Mesendoderm (in vitro differentiated cells): ENCODE measurements around the gene SIAH1.

Experiments used
- DNase-seq: peaks from one replicate; pipeline ENCODE4 v3.0.0; 2013
- H2AK5ac ChIP-seq: 2 replicates; pipeline ENCODE4 v1.6.1; 2013; ENCODE audit warnings: low read length, inconsistent platforms
- H2BK120ac ChIP-seq: 2 replicates; pipeline ENCODE4 v1.6.1; 2013; ENCODE audit warnings: low read depth, mild to moderate bottlenecking, low read length, moderate library complexity, mixed read lengths
- H2BK15ac ChIP-seq: replicated peaks from 2 replicates; pipeline ENCODE4 v1.6.1; 2013; ENCODE audit warnings: low read depth, mild to moderate bottlenecking, moderate library complexity
- H2BK5ac ChIP-seq: 2 replicates; pipeline ENCODE4 v1.6.1; 2013; ENCODE audit warnings: low read length, inconsistent platforms
- H3K18ac ChIP-seq: 2 replicates; pipeline ENCODE4 v1.6.1; 2013; ENCODE audit warnings: mild to moderate bottlenecking, low read length, mixed read lengths
- H3K23ac ChIP-seq: one replicate; pipeline ENCODE4 v1.6.1; 2013; ENCODE audit warnings: low read length
- H3K27ac ChIP-seq: 2 replicates; pipeline ENCODE4 v1.5.1; 2013; ENCODE audit warnings: low read depth, mild to moderate bottlenecking, inconsistent platforms, low read length, moderate library complexity
- H3K27me3 ChIP-seq: 2 replicates; pipeline ENCODE4 v1.6.1; 2013; ENCODE audit warnings: low read length, control low read depth, mild to moderate bottlenecking, inconsistent platforms; ENCODE audit not compliant: insufficient read depth, poor library complexity
- H3K36me3 ChIP-seq: 2 replicates; pipeline ENCODE4 v1.6.1; 2013; ENCODE audit warnings: low read length, inconsistent platforms; ENCODE audit not compliant: control insufficient read depth, insufficient read depth
- H3K4ac ChIP-seq: one replicate; pipeline ENCODE4 v1.6.1; 2013; ENCODE audit warnings: low read depth, mild to moderate bottlenecking, low read length, moderate library complexity
- H3K4me1 ChIP-seq: 2 replicates; pipeline ENCODE4 v1.6.1; 2013; ENCODE audit warnings: low read depth, low read length, inconsistent platforms; ENCODE audit not compliant: control insufficient read depth
- H3K4me2 ChIP-seq: 2 replicates; pipeline ENCODE4 v1.6.1; 2013; ENCODE audit warnings: low read length
- H3K4me3 ChIP-seq: 2 replicates; pipeline ENCODE4 v1.5.1; 2013; ENCODE audit warnings: mild to moderate bottlenecking, low read length
- H3K56ac ChIP-seq: one replicate; pipeline ENCODE4 v1.6.1; 2013; ENCODE audit warnings: low read length
- H3K79me1 ChIP-seq: 2 replicates; pipeline ENCODE4 v1.6.1; 2013; ENCODE audit warnings: low read length, inconsistent platforms
- H3K79me2 ChIP-seq: 2 replicates; pipeline ENCODE4 v1.6.1; 2013; ENCODE audit warnings: mild to moderate bottlenecking, low read length; ENCODE audit not compliant: control insufficient read depth, insufficient read depth
- H3K9ac ChIP-seq: 2 replicates; pipeline ENCODE4 v1.6.1; 2013; ENCODE audit warnings: low read length, inconsistent platforms
- H4K5ac ChIP-seq: one replicate; pipeline ENCODE4 v1.6.1; 2013; ENCODE audit warnings: low read length
- H4K8ac ChIP-seq: one replicate; pipeline ENCODE4 v1.6.1; 2013; ENCODE audit warnings: low read depth, mild to moderate bottlenecking, control low read depth, low read length, moderate library complexity
- WGBS: extraction: QIAGEN DNeasy Blood & Tissue Kit; methylation state at CpG from one replicate; pipeline ENCODE4 v1.1.7; 2013; ENCODE audit warnings: low lambda C conversion rate, missing lambda C conversion rate; ENCODE audit not compliant: insufficient coverage; ENCODE audit errors: extremely low coverage; 5-methylcytosine and 5-hydroxymethylcytosine counted together

SIAH1 gene

DNA sequence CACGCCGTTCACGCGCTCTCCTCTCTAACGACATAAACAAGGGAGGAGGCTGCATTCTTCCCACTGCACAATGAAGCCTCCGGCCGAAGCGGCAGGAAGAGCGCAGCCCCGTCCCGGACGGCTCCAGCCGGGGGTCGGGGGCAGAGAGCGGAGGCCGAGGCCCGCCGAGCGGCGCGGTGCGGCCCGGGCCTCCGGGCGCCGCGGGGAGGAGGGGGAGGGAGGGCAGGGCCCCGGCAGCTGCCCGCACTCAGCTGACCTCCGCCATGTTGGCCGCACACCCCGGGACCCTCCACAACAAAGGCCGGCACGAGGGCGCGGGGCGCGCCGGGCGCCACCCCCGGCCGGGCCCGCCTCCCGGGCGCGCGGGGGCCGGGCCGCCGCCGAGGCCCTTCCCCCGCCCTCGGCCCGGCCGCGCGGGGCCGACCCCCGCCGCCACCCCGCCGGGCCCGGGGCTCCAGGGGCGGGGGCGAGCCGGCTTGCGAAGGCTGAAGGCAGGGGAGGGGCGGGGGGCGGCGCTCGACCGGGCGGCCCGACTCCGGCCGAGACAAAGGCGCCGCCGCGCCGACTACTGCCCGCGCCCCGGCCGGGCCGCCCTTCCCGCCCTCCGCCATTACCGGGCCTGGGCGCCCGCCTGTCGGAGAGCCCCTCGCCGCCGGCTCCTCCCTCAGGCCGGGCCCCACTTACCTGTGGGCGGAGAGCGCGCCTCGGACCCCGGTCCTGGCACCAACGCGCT, 527 bp downstream of the SIAH1 start:
- peak overlapping the region; percentile 63 for H2BK120ac ChIP-seq
- no peak overlapping the region for H2BK15ac ChIP-seq
- peak overlapping the region; percentile 100 for H3K27ac ChIP-seq
- H3K79me2 ChIP-seq: peaks cover 42% of the 10 kb centered on the region
- H3K56ac ChIP-seq: peak overlapping the region; percentile 96
- no peak overlapping the region for H3K4me2 ChIP-seq
- peak overlapping the region; percentile 100 for H3K4ac ChIP-seq
- H3K4me3 ChIP-seq: peak overlapping the region; percentile 90
- no peaks in the 10 kb centered on the region for H3K79me1 ChIP-seq
- peak overlapping the region; percentile 99 for H4K8ac ChIP-seq
- H3K18ac ChIP-seq: peak overlapping the region; percentile 99
- H4K5ac ChIP-seq: no peak overlapping the region
- H3K4me1 ChIP-seq: no peaks in the 10 kb centered on the region
- peak; percentile 66 for DNase-seq
- H2AK5ac ChIP-seq: peak overlapping the region; percentile 17
- no CpG with 5 or more reads among the region's 103 CpGs for WGBS
- H3K23ac ChIP-seq: peak overlapping the region; percentile 95
- no peaks in the 10 kb centered on the region for H3K27me3 ChIP-seq
- peak overlapping the region; percentile 77 for H2BK5ac ChIP-seq
- H3K9ac ChIP-seq: peak overlapping the region; percentile 96
- H3K36me3 ChIP-seq: no peaks in the 10 kb centered on the region

DNA sequence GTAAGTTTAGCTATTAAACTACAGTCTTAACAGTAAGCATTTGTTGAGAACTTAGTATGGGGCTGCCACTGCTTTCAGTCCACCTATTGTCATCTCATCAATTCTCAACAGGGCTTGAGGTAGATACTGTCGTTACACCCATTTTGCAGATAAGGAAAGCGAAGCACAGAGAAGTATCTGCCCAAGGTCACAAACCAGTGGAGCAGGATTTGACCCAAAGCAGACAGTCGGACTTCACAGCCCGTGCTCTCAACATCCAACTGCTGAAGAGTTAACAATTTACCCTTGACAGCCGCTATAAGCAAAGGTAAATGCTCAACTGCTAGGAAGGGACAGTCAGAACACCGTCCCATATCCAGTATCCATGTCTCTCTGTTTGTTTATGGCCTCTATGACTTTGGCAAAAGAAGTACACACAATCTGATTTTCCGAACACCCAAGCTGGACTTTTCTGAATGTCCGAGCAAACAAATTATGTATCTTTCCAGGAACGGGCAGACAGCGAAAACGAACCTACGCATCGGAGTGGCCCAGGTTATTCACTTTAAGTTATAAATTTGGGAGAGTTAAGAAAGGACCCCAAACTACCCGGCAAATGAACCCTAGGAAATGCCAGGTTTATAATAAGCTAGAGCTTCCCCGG, 1.2 kb downstream of the SIAH1 start:
- H3K9ac ChIP-seq: peak overlapping the region; percentile 96
- no peaks in the 10 kb centered on the region for H3K79me1 ChIP-seq
- peak overlapping the region; percentile 94 for H3K27ac ChIP-seq
- peak overlapping the region; percentile 70 for H2BK5ac ChIP-seq
- no peak overlapping the region for H4K5ac ChIP-seq
- H2BK15ac ChIP-seq: no peak overlapping the region
- peak overlapping the region; percentile 54 for H2BK120ac ChIP-seq
- H3K27me3 ChIP-seq: no peaks in the 10 kb centered on the region
- H3K4me3 ChIP-seq: peak overlapping the region; percentile 90
- H3K56ac ChIP-seq: peak overlapping the region; percentile 94
- no peak overlapping the region for H3K23ac ChIP-seq
- H3K18ac ChIP-seq: peak overlapping the region; percentile 99
- peak overlapping the region; percentile 63 for H3K4me2 ChIP-seq
- peak overlapping the region; percentile 100 for H3K4ac ChIP-seq
- peak overlapping the region; percentile 99 for H4K8ac ChIP-seq
- peaks cover 4% of the 10 kb centered on the region for H3K4me1 ChIP-seq
- no peaks in the 10 kb centered on the region for H3K36me3 ChIP-seq
- peak; percentile 81 for DNase-seq
- H2AK5ac ChIP-seq: peak overlapping the region; percentile 17
- whole genome bisulfite sequencing: no CpG with 5 or more reads among the region's 15 CpGs
- peaks cover 48% of the 10 kb centered on the region for H3K79me2 ChIP-seq

GRCh38 chr16:48383009-48383876, 2.0 kb downstream of the SIAH1 start:
- peak overlapping the region; percentile 96 for H3K9ac ChIP-seq
- peaks cover 56% of the 10 kb centered on the region for H3K79me2 ChIP-seq
- no peak overlapping the region for H2BK15ac ChIP-seq
- H3K4me1 ChIP-seq: peaks cover 4% of the 10 kb centered on the region
- no peak overlapping the region for H2AK5ac ChIP-seq
- H3K23ac ChIP-seq: no peak overlapping the region
- no peaks in the 10 kb centered on the region for H3K36me3 ChIP-seq
- peak overlapping the region; percentile 90 for H3K4me3 ChIP-seq
- H3K27me3 ChIP-seq: no peaks in the 10 kb centered on the region
- no peak overlapping the region for H3K27ac ChIP-seq
- no peak overlapping the region for H2BK120ac ChIP-seq
- 100% methylated on average over 3 of the region's 6 CpGs for WGBS
- no peak for DNase-seq
- no peak overlapping the region for H4K5ac ChIP-seq
- H3K56ac ChIP-seq: peak overlapping the region; percentile 94
- H2BK5ac ChIP-seq: no peak overlapping the region
- H3K18ac ChIP-seq: no peak overlapping the region
- peak overlapping the region; percentile 63 for H3K4me2 ChIP-seq
- H4K8ac ChIP-seq: no peak overlapping the region
- peaks cover 2% of the 10 kb centered on the region for H3K79me1 ChIP-seq
- no peak overlapping the region for H3K4ac ChIP-seq

DNA sequence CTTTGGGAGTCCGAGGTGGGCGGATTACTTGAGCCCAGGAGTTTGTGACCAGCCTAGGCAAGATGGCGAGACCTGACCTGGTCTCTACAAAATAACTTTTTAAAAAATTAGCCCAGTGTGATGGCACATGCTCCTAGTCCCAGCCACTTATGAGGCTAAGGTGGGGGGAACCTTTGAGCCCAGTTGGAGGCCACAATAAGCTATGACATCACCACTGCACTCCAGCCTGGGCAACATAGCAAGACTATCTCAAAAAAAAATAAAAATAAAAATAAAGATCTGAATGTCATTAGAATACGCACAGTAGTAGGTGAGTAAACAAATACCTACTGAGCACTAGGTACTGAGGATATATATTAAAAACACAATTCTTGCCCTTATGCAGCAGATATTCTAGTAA, 3.1 kb downstream of the SIAH1 start:
- no peak overlapping the region for H3K23ac ChIP-seq
- no peaks in the 10 kb centered on the region for H3K36me3 ChIP-seq
- peaks cover 4% of the 10 kb centered on the region for H3K4me1 ChIP-seq
- WGBS: no CpG with 5 or more reads among the region's 4 CpGs
- H4K8ac ChIP-seq: no peak overlapping the region
- H2BK5ac ChIP-seq: no peak overlapping the region
- no peak for DNase-seq
- no peak overlapping the region for H3K4me3 ChIP-seq
- H4K5ac ChIP-seq: no peak overlapping the region
- H3K79me1 ChIP-seq: peaks cover 2% of the 10 kb centered on the region
- H3K27ac ChIP-seq: no peak overlapping the region
- H3K79me2 ChIP-seq: peaks cover 65% of the 10 kb centered on the region
- no peak overlapping the region for H3K18ac ChIP-seq
- H2BK15ac ChIP-seq: no peak overlapping the region
- no peak overlapping the region for H2AK5ac ChIP-seq
- no peak overlapping the region for H2BK120ac ChIP-seq
- H3K27me3 ChIP-seq: no peaks in the 10 kb centered on the region
- no peak overlapping the region for H3K56ac ChIP-seq
- H3K4ac ChIP-seq: no peak overlapping the region
- H3K9ac ChIP-seq: no peak overlapping the region
- no peak overlapping the region for H3K4me2 ChIP-seq

DNA sequence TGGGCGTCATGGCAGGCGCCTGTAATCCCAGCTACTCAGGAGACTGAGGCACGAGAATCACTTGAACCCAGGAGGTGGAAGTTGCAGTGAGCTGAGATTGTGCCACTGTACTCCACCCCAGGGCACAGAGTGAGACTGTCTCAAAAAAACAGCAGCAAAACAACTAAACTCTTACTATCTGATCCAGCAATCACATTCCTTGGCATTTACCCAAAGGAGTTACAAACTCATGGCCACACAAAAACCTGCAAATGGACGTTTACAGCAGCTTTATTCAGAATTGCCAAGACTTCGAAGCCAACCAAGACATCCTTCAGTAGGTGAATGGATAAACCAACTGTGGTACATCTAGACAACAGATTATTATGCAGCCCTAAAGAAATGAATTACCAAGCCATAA, 4.0 kb downstream of the SIAH1 start:
- Histone ChIP-seq H2BK120ac (no peak overlapping the region), H2AK5ac (no peak overlapping the region), H2BK5ac (no peak overlapping the region), H3K4me2 (no peak overlapping the region), H2BK15ac (no peak overlapping the region), H3K4ac (no peak overlapping the region), H3K9ac (no peak overlapping the region), H3K18ac (no peak overlapping the region), H3K23ac (no peak overlapping the region), H3K56ac (no peak overlapping the region), H3K79me1 (peaks cover 2% of the 10 kb centered on the region), H3K36me3 (no peaks in the 10 kb centered on the region), H4K5ac (no peak overlapping the region), H3K27ac (no peak overlapping the region), H3K27me3 (no peaks in the 10 kb centered on the region), H4K8ac (no peak overlapping the region), H3K79me2 (peaks cover 73% of the 10 kb centered on the region), H3K4me1 (peaks cover 4% of the 10 kb centered on the region), H3K4me3 (no peak overlapping the region)
- DNase-seq: no peak
- no CpG with 5 or more reads among the region's 5 CpGs for WGBS
